Suprapubic skin (tissue), 3 donors: ENCODE data around the gene THRB.

ENCODE experiments used
- POLR2A ChIP-seq, 2 donors: fragments of 450-650 bp; IDR thresholded peaks; one replicate each; pipeline ENCODE4 v1.6.1; 2017; ENCODE audit warnings: antibody characterized with exemption in 2 of 2, mild to moderate bottlenecking in 2 of 2, moderate library complexity in 2 of 2
- TF ChIP-seq, protein P1 (sequence below), 2 donors: fragments of 200-600 bp in 1 of 2; fragments of 450-650 bp in 1 of 2; sonication (generic) in 1 of 2; IDR thresholded peaks; one replicate each; pipeline ENCODE4 v1.5.1; 2016 to 2019; ENCODE audit warnings: antibody characterized with exemption in 2 of 2, mild to moderate bottlenecking in 1 of 2, moderate library complexity in 1 of 2

DNA sequence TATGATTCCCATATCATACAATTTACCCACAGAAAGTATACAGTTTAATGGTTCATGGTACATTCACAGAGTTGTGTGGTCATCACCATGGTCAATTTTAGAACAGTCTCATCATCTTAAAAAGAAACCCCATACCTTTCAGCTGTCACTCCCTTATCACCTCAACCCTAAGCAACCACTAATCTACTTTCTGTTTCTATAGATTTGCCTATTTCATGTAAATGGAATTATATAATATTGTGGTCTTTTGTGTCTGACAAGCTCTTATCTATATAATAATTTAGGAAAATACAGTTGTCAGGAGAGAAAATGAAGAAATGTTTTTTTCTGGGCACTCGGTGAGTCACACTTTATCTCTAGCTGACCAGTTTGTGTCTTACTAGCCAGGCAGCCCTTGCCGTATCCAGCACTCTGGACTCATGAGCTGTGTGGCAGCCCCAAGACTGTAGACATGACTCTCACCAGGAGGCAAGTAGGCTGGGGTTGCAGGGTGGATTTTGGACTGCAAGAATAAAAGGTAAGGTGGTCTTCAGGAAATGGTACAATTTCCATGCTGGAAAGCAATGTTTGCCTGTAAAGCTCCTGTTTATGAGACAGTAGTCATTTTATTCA, 234.6 kb downstream of the THRB start:
- TF ChIP-seq, protein P1, sequence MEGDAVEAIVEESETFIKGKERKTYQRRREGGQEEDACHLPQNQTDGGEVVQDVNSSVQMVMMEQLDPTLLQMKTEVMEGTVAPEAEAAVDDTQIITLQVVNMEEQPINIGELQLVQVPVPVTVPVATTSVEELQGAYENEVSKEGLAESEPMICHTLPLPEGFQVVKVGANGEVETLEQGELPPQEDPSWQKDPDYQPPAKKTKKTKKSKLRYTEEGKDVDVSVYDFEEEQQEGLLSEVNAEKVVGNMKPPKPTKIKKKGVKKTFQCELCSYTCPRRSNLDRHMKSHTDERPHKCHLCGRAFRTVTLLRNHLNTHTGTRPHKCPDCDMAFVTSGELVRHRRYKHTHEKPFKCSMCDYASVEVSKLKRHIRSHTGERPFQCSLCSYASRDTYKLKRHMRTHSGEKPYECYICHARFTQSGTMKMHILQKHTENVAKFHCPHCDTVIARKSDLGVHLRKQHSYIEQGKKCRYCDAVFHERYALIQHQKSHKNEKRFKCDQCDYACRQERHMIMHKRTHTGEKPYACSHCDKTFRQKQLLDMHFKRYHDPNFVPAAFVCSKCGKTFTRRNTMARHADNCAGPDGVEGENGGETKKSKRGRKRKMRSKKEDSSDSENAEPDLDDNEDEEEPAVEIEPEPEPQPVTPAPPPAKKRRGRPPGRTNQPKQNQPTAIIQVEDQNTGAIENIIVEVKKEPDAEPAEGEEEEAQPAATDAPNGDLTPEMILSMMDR (IDR thresholded peaks at IDR 0.05): no peak
- no peak for TF ChIP-seq POLR2A (IDR thresholded peaks at IDR 0.05)
